GM12891 (cell line): ENCODE measurements around the gene ADARB1.

ENCODE experiments used
- PAX5 ChIP-seq: IDR thresholded peaks from 2 replicates; pipeline ENCODE4 v1.6.1; 2011; ENCODE audit warnings: low read length, moderate library complexity, mild to moderate bottlenecking; ENCODE audit not compliant: insufficient read depth, severe bottlenecking
- POLR2A ChIP-seq: IDR thresholded peaks from 2 replicates; pipeline ENCODE4 v1.6.1; 2011; ENCODE audit warnings: low read depth, low read length, control low read depth
- POLR2AphosphoS5 ChIP-seq: IDR thresholded peaks from 2 replicates; pipeline ENCODE4 v1.6.1; 2011; ENCODE audit warnings: low read depth, low read length, control low read depth
- POU2F2 ChIP-seq: IDR thresholded peaks from 2 replicates; pipeline ENCODE4 v1.6.1; 2011; ENCODE audit warnings: low read depth, mild to moderate bottlenecking, control low read depth, low read length, moderate library complexity
- SPI1 ChIP-seq: IDR thresholded peaks from 2 replicates; pipeline ENCODE4 v1.6.1; 2011; ENCODE audit warnings: low read depth, low read length, control low read depth
- TAF1 ChIP-seq: IDR thresholded peaks from 2 replicates; pipeline ENCODE4 v1.6.1; 2011; ENCODE audit warnings: low read depth, low read length, control low read depth

DNA sequence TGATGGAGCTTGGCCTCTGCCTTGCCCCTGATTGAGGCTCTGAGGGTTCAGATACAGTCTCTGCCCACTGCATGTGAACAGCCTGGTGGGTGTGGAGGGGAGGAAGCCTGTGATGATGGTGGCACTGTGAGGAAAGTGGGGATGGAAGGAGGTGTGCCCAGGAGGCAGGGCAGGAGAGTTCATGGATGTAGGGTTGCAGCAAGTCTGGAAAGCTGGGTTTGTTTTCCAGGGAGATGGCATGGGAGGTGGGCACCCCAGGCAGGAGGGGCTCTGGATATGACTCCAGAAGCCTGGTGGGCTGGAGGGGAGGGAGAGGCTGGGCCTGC lies 63.2 kb downstream of the ADARB1 start:
- TF ChIP-seq PAX5 (no peak), POLR2A (no peak), TAF1 (no peak), POLR2AphosphoS5 (no peak), POU2F2 (no peak), SPI1 (no peak)
